ENCODE measurements around the gene FGFR4.

The FGFR4 gene

GRCh38 chr5:177096162-177097015, 9.7 kb downstream of the FGFR4 start:
- FAIRE-seq (no peak), DNase-seq (ENCODE audit: insufficient read length, low spot score) (no peak)
- TF ChIP-seq, protein P1, sequence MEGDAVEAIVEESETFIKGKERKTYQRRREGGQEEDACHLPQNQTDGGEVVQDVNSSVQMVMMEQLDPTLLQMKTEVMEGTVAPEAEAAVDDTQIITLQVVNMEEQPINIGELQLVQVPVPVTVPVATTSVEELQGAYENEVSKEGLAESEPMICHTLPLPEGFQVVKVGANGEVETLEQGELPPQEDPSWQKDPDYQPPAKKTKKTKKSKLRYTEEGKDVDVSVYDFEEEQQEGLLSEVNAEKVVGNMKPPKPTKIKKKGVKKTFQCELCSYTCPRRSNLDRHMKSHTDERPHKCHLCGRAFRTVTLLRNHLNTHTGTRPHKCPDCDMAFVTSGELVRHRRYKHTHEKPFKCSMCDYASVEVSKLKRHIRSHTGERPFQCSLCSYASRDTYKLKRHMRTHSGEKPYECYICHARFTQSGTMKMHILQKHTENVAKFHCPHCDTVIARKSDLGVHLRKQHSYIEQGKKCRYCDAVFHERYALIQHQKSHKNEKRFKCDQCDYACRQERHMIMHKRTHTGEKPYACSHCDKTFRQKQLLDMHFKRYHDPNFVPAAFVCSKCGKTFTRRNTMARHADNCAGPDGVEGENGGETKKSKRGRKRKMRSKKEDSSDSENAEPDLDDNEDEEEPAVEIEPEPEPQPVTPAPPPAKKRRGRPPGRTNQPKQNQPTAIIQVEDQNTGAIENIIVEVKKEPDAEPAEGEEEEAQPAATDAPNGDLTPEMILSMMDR (IDR thresholded peaks at IDR 0.05; ENCODE audit: insufficient read depth, missing control alignments): no peak

GRCh38 chr5:177097016-177097985, 10.6 kb downstream of the FGFR4 start:
- DNase-seq (ENCODE audit: insufficient read length, low spot score): no peak
- no peak for FAIRE-seq
- TF ChIP-seq, protein P1 (IDR thresholded peaks at IDR 0.05; ENCODE audit: insufficient read depth, missing control alignments): no peak

GRCh38 chr5:177098120-177098469, 11.4 kb downstream of the FGFR4 start:
- TF ChIP-seq, protein P1 (IDR thresholded peaks at IDR 0.05; ENCODE audit: insufficient read depth, missing control alignments): no peak
- no peak for FAIRE-seq
- no peak for DNase-seq (ENCODE audit: insufficient read length, low spot score)

- no peak for FAIRE-seq
- DNase-seq (ENCODE audit: insufficient read length, low spot score): no peak
- TF ChIP-seq, protein P1 (IDR thresholded peaks at IDR 0.05; ENCODE audit: insufficient read depth, missing control alignments): no peak
Observed at GRCh38 chr5:177098470-177099141, 11.9 kb downstream of the FGFR4 start.

DNA sequence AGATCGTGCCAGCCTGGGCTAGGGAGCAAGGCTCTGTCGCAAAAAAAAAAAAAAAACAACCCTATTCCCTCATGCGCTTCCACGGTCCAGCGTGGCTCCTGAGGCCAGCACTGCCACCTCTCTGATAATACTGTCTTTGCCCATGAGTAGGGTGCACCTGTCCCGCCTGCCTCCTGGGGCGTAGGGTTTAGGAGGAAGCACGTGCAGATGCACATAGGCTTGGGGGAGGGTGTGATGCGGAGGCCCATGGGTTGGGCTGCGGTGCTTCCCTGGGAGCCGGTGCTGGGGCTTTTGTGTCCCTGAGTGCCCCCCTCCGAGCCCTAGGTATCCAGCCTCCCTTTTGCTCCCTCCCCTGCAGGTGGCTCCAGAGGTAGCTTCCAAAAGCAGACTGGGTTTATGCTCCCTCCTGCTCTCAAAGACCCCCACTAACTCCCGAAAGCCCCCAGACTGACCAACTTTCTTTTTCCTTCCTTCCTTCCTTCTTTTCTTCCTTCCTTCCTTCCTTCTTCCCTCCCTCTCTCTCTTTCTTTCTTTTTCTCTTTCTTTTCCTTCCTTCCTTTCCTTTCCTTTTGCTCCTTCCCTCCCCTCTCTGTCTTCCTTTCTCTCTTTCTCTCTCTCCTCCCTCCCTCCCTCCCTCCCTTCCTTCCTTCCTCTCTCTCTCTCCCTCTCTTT, 12.8 kb downstream of the FGFR4 start:
- no peak for FAIRE-seq
- no peak for DNase-seq (ENCODE audit: insufficient read length, low spot score)
- TF ChIP-seq, protein P1 (IDR thresholded peaks at IDR 0.05; ENCODE audit: insufficient read depth, missing control alignments): no peak

GRCh38 chr5:177100714-177101121, 14.0 kb downstream of the FGFR4 start:
- FAIRE-seq: no peak
- TF ChIP-seq, protein P1 (IDR thresholded peaks at IDR 0.05; ENCODE audit: insufficient read depth, missing control alignments): no peak

More at GRCh38 chr5:177100714-177101121, 14.0 kb downstream of the FGFR4 start:
- no peak for DNase-seq (ENCODE audit: insufficient read length, low spot score)
